ENCODE measurements around the gene AKT2. TPM values are rescaled to one million over a fixed set of nuclear protein-coding genes. Genes with fewer than 3 reads are reported as not detected.

The AKT2 gene
- polyA plus RNA-seq, 6 donors from 2014 or later: 24.2 to 34.3 (median 30.8) TPM

GRCh38 chr19:40274585-40275544 lies 10.3 kb downstream of the AKT2 start:
- H3K9me3 Mint-ChIP-seq: no peaks in the 10 kb centered on the region
- DNase-seq (peak; percentile 34), ATAC-seq (ENCODE audit: low read depth in 2 of 2) (peak; percentile 78 to 84)
- H3K27me3 Mint-ChIP-seq: no peaks in the 10 kb centered on the region
- no peaks in the 10 kb centered on the region for H3K36me3 Mint-ChIP-seq
- peak overlapping the region; percentile 58 to 89 (median 80) for H3K27ac Mint-ChIP-seq
- peaks cover 56 to 82% (median 63%) of the 10 kb centered on the region in 3 donors for H3K4me1 Mint-ChIP-seq
- peak overlapping the region in 7 of 8 donors; percentile 40 to 85 (median 76) for H3K4me3 Mint-ChIP-seq

GRCh38 chr19:40273469-40274360 lies 11.4 kb downstream of the AKT2 start:
- H3K27ac Mint-ChIP-seq: peak overlapping the region; percentile 59 to 89 (median 72)
- DNase-seq (no peak), ATAC-seq (ENCODE audit: low read depth in 2 of 2) (no peak)
- H3K4me1 Mint-ChIP-seq: peaks cover 59 to 85% (median 61%) of the 10 kb centered on the region in 3 donors
- H3K27me3 Mint-ChIP-seq: no peaks in the 10 kb centered on the region
- no peaks in the 10 kb centered on the region for H3K36me3 Mint-ChIP-seq
- H3K4me3 Mint-ChIP-seq: peak overlapping the region in 5 of 8 donors; percentile 68 to 85 (median 76)
- no peaks in the 10 kb centered on the region for H3K9me3 Mint-ChIP-seq

- peak overlapping the region in 1 of 8 donors; percentile 44 for H3K4me3 Mint-ChIP-seq
- peaks cover 52 to 79% (median 61%) of the 10 kb centered on the region in 3 donors for H3K4me1 Mint-ChIP-seq
- peak overlapping the region in 2 of 6 donors; percentile 71 to 78 for H3K27ac Mint-ChIP-seq
- no peaks in the 10 kb centered on the region for H3K9me3 Mint-ChIP-seq
- peaks cover 0 to 5% of the 10 kb centered on the region in 2 donors for H3K36me3 Mint-ChIP-seq
- no peaks in the 10 kb centered on the region for H3K27me3 Mint-ChIP-seq
- ATAC-seq (ENCODE audit: low read depth in 2 of 2) (no peak), DNase-seq (no peak)
Observed at GRCh38 chr19:40272261-40272660, 12.9 kb downstream of the AKT2 start.

GRCh38 chr19:40271706-40272105 lies 13.4 kb downstream of the AKT2 start:
- Mint-ChIP-seq H3K4me1 (peaks cover 54 to 80% (median 63%) of the 10 kb centered on the region in 3 donors), H3K9me3 (no peaks in the 10 kb centered on the region), H3K4me3 (no peak overlapping the region), H3K27ac (peak overlapping the region in 3 of 6 donors; percentile 68 to 78 (median 75)), H3K36me3 (peaks cover 0 to 5% of the 10 kb centered on the region in 2 donors), H3K27me3 (no peaks in the 10 kb centered on the region)
- DNase-seq (no peak), ATAC-seq (ENCODE audit: low read depth in 2 of 2) (no peak)

- no peaks in the 10 kb centered on the region for H3K27me3 Mint-ChIP-seq
- peaks cover 50 to 77% (median 56%) of the 10 kb centered on the region in 3 donors for H3K4me1 Mint-ChIP-seq
- H3K36me3 Mint-ChIP-seq: peaks cover 0 to 5% of the 10 kb centered on the region in 2 donors
- peak overlapping the region in 1 of 8 donors; percentile 47 for H3K4me3 Mint-ChIP-seq
- no peak for ATAC-seq (ENCODE audit: low read depth in 2 of 2)
- DNase-seq: no peak
- peak overlapping the region in 1 of 6 donors; percentile 75 for H3K27ac Mint-ChIP-seq
- H3K9me3 Mint-ChIP-seq: no peaks in the 10 kb centered on the region
Observed at GRCh38 chr19:40270362-40271089, 14.6 kb downstream of the AKT2 start.

- Mint-ChIP-seq H3K4me3 (no peak overlapping the region), H3K4me1 (peaks cover 45 to 70% (median 52%) of the 10 kb centered on the region in 3 donors), H3K9me3 (no peaks in the 10 kb centered on the region), H3K27ac (peak overlapping the region in 3 of 6 donors; percentile 32 to 75 (median 72)), H3K27me3 (no peaks in the 10 kb centered on the region), H3K36me3 (peaks cover 5 to 7% of the 10 kb centered on the region in 2 donors)
- no peak for DNase-seq
- no peak for ATAC-seq (ENCODE audit: low read depth in 2 of 2)
Observed at GRCh38 chr19:40269216-40269940, 15.8 kb downstream of the AKT2 start.

GRCh38 chr19:40267601-40267997 lies 17.5 kb downstream of the AKT2 start:
- Mint-ChIP-seq H3K27me3 (no peaks in the 10 kb centered on the region), H3K27ac (peak overlapping the region in 4 of 6 donors; percentile 20 to 91 (median 74)), H3K9me3 (no peaks in the 10 kb centered on the region), H3K4me1 (peaks cover 33 to 63% (median 56%) of the 10 kb centered on the region in 3 donors), H3K36me3 (peaks cover 5 to 7% of the 10 kb centered on the region in 2 donors), H3K4me3 (peak overlapping the region in 1 of 8 donors; percentile 81)
- DNase-seq (no peak), ATAC-seq (ENCODE audit: low read depth in 2 of 2) (no peak)

GRCh38 chr19:40266912-40267600 lies 18.1 kb downstream of the AKT2 start:
- no peaks in the 10 kb centered on the region for H3K9me3 Mint-ChIP-seq
- H3K4me3 Mint-ChIP-seq: peak overlapping the region in 2 of 8 donors; percentile 19 to 81
- no peaks in the 10 kb centered on the region for H3K27me3 Mint-ChIP-seq
- H3K27ac Mint-ChIP-seq: peak overlapping the region in 4 of 6 donors; percentile 20 to 74 (median 56)
- ATAC-seq (ENCODE audit: low read depth in 2 of 2) (no peak), DNase-seq (no peak)
- peaks cover 5 to 7% of the 10 kb centered on the region in 2 donors for H3K36me3 Mint-ChIP-seq
- H3K4me1 Mint-ChIP-seq: peaks cover 28 to 60% (median 56%) of the 10 kb centered on the region in 3 donors

- Mint-ChIP-seq H3K4me1 (peaks cover 30 to 62% (median 56%) of the 10 kb centered on the region in 3 donors), H3K27me3 (no peaks in the 10 kb centered on the region), H3K36me3 (peaks cover 5 to 7% of the 10 kb centered on the region in 2 donors), H3K27ac (peak overlapping the region in 3 of 6 donors; percentile 74 to 85 (median 81)), H3K4me3 (peak overlapping the region in 1 of 8 donors; percentile 47), H3K9me3 (no peaks in the 10 kb centered on the region)
- DNase-seq: no peak
- no peak for ATAC-seq (ENCODE audit: low read depth in 2 of 2)
Observed at GRCh38 chr19:40266119-40266518, 19.0 kb downstream of the AKT2 start.

GRCh38 chr19:40265763-40266099 lies 19.4 kb downstream of the AKT2 start:
- H3K4me1 Mint-ChIP-seq: peaks cover 31 to 64% (median 60%) of the 10 kb centered on the region in 3 donors
- DNase-seq (no peak), ATAC-seq (ENCODE audit: low read depth in 2 of 2) (no peak)
- H3K27me3 Mint-ChIP-seq: no peaks in the 10 kb centered on the region
- H3K9me3 Mint-ChIP-seq: no peaks in the 10 kb centered on the region
- no peak overlapping the region for H3K4me3 Mint-ChIP-seq
- peaks cover 5 to 7% of the 10 kb centered on the region in 2 donors for H3K36me3 Mint-ChIP-seq
- H3K27ac Mint-ChIP-seq: peak overlapping the region in 2 of 6 donors; percentile 74 to 92

- Mint-ChIP-seq H3K9me3 (no peaks in the 10 kb centered on the region), H3K4me3 (no peak overlapping the region), H3K4me1 (peaks cover 33 to 65% (median 57%) of the 10 kb centered on the region in 3 donors), H3K27ac (peak overlapping the region in 4 of 6 donors; percentile 25 to 98 (median 51)), H3K27me3 (no peaks in the 10 kb centered on the region), H3K36me3 (peaks cover 5 to 7% of the 10 kb centered on the region in 2 donors)
- no peak for ATAC-seq (ENCODE audit: low read depth in 2 of 2)
- DNase-seq: no peak
Observed at GRCh38 chr19:40265055-40265762, 19.9 kb downstream of the AKT2 start.

All from naive B cell (primary cell).